Measurements from ENCODE around the gene MPL. TPM values are rescaled to one million over a fixed set of nuclear protein-coding genes. Genes with fewer than 3 reads are reported as not detected.

Gene MPL
- total RNA-seq, 2 donors from 2014 or later: 0.39 TPM; not detected in 1

DNA sequence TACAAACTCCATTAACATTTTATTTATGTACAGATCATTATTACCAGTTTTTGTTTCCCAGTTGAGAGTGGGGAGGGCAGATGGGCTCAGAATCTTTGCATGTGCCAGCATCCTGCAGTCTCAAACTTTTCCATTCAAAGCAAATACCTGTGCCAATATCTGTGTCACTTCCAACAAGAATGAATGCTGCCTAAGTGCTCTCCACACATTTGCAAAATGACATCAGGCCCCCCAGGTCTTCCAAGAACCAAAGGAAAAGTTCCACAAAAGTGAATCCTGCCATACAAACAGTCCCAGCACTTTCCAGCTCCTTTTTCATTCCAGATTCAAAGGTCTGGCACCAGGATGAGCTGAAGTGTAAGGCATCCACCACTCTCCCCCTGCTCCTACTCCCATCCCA, 38.5 kb upstream of the MPL start:
- Histone ChIP-seq H3K4me1 (peaks cover 0 to 62% of the 10 kb centered on the region in 2 donors), H3K4me3 (no peak overlapping the region), H3K27me3 (no peaks in the 10 kb centered on the region), H3K36me3 (no peaks in the 10 kb centered on the region), H3K27ac (peak overlapping the region; percentile 69 to 72), H3K9me3 (no peaks in the 10 kb centered on the region)
- TF ChIP-seq, protein P1, sequence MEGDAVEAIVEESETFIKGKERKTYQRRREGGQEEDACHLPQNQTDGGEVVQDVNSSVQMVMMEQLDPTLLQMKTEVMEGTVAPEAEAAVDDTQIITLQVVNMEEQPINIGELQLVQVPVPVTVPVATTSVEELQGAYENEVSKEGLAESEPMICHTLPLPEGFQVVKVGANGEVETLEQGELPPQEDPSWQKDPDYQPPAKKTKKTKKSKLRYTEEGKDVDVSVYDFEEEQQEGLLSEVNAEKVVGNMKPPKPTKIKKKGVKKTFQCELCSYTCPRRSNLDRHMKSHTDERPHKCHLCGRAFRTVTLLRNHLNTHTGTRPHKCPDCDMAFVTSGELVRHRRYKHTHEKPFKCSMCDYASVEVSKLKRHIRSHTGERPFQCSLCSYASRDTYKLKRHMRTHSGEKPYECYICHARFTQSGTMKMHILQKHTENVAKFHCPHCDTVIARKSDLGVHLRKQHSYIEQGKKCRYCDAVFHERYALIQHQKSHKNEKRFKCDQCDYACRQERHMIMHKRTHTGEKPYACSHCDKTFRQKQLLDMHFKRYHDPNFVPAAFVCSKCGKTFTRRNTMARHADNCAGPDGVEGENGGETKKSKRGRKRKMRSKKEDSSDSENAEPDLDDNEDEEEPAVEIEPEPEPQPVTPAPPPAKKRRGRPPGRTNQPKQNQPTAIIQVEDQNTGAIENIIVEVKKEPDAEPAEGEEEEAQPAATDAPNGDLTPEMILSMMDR (IDR thresholded peaks at IDR 0.05): no peak
- DNase-seq (ENCODE audit: low spot score): no peak

DNA sequence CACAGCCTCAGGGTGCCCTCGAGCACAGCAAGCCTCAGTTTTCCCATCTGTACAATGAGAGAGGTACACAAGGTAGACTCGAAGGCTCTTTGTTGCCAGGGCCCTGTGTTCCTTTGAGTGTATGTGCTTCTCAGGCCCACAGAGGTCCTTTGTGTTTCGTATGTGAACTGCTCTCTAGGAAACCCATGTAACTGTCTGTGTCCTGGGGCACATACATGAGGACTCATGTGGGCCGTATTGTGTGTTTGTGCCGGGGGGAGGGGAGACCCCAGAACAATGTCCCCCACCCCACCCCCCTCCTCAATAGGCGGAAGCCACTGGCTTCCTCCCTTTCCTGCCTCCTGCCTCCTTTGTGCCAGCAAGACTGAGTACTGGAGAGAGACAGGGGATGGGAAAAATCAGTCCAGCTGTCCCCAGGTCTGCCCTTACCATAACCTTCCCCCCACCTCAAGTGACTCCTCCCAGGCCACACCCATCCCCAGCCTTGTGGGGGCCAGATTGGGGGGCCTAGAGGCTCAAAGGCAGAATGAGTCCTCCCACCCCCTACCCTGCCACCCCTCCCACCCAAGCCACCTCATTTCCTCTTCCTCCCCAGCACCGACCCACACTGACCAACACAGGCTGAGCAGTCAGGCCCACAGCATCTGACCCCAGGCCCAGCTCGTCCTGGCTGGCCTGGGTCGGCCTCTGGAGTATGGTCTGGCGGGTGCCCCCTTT, 37.1 kb upstream of the MPL start, which contains the start of gene TIE1:
TSS of gene TIE1 (plus strand) at position 605 of the 717 bp plus-strand sequence. CDS start at position 695, 90 bp downstream.
- peak within 1 kb of the TSS; percentile 69 to 72 for H3K27ac ChIP-seq
- no peaks in the 10 kb centered on the region for H3K9me3 ChIP-seq
- H3K4me3 ChIP-seq: peak within 1 kb of the TSS; percentile 32 to 40
- no peak for DNase-seq (ENCODE audit: low spot score)
- TF ChIP-seq, protein P1 (IDR thresholded peaks at IDR 0.05): no peak
- no peaks in the 10 kb centered on the region for H3K27me3 ChIP-seq
- H3K36me3 ChIP-seq: no peaks in the 10 kb centered on the region
- H3K4me1 ChIP-seq: peaks cover 0 to 59% of the 10 kb centered on the region in 2 donors

DNA sequence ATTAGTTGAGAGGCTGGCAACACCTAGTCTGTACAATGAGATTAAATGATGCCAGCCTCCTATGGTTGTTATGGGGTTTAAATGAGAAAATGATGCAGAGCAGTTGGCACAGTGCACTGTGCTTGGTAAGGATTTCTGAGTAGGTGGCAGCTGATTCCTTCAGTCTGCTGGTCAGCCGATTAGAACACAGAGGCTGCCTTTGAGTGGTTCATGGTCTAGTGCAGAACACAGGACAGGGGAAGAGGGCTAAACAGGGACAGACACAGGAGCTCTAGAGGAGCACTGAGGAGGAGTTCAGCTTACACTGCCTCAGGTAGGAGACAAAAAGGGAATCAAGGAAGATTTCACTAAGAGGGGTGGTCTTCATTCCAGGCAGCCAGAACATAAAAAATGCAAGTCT, 35.4 kb upstream of the MPL start:
- Histone ChIP-seq H3K27me3 (no peaks in the 10 kb centered on the region), H3K9me3 (no peaks in the 10 kb centered on the region), H3K27ac (peak overlapping the region; percentile 69 to 72), H3K4me3 (peak overlapping the region; percentile 32 to 40), H3K4me1 (peaks cover 0 to 54% of the 10 kb centered on the region in 2 donors), H3K36me3 (no peaks in the 10 kb centered on the region)
- no peak for DNase-seq (ENCODE audit: low spot score)
- TF ChIP-seq, protein P1 (IDR thresholded peaks at IDR 0.05): no peak

DNA sequence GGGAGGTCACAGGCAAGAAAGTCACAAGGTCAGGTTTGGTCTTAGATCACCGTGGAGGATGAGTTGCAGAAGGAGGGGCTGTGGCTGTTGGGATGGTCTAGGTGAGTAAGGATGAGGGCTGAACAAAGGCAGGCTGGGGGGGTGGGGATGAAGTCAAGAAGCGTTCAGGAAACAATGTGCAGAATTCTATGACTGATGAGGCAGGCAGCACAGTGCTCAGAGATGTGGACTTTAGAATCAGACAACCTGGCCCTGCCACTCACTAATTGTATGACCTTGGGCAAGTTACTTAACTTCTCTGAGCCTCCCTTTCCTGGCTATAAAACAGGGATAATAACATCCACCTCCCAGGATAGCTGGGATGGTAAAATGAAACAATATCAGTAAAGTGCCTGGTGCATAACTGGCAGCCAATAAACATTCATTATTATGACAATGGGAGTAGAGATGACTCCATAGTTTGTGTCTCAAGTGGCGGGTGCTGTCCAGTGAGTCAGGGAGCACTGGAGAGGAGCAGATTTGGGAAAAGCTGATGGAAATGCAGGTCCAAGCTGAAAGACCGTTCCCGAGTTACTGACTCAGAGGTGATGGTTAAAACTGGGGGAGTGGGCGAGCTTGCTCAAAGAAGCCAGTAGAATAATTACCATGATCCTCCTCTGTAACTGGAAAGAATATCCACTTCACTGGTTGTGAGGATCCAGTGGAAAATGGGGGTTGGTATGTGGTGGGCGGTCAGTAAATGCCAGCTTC, 34.7 kb upstream of the MPL start:
- H3K4me3 ChIP-seq: peak overlapping the region; percentile 32 to 40
- H3K27me3 ChIP-seq: no peaks in the 10 kb centered on the region
- DNase-seq (ENCODE audit: low spot score): no peak
- TF ChIP-seq, protein P1 (IDR thresholded peaks at IDR 0.05): no peak
- H3K36me3 ChIP-seq: no peaks in the 10 kb centered on the region
- peaks cover 0 to 57% of the 10 kb centered on the region in 2 donors for H3K4me1 ChIP-seq
- H3K27ac ChIP-seq: peak overlapping the region; percentile 69 to 72
- H3K9me3 ChIP-seq: no peaks in the 10 kb centered on the region

DNA sequence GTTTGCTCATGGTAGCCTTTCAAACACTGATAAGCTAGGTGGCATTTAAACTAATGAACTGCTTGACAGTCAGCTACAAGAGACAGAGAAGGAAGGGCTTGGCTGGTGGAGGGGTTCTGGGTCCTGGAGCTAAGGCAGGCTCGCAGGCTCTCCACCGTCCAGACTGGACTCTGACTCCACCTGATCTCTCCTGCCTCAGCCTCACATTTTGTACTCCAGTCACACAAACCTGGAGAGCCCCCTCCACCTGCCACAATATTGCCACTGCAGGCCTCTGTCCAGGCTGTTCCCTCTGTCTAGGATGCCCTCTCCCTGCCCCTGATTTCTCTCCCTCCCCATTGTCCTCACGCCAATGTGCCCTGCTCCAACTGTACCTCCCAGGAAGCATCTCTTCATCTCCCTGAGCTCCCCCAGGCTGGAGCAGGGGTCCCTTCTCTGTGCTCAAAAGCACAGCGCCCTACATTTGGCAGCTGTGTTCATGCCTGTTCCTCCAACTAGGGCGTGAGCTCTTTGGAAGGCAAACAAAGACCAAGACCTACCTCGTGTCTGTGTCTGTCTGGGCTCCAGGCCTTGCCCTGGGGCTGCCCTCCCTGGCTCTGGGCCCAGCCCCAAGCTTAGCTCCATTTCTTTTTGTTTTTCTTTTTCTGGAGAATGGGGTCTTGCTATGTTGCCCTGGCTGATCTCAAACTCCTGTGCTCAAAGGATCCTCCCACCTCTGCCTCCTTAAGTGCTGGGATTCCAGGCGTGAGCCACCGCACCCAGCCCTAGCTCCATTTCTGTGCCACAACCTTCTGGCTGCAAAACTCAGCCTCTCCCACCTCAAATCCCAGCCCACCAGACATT, 33.9 kb upstream of the MPL start:
- peak overlapping the region in 1 of 2 donors; percentile 40 for H3K4me3 ChIP-seq
- no peaks in the 10 kb centered on the region for H3K9me3 ChIP-seq
- DNase-seq (ENCODE audit: low spot score): no peak
- H3K27ac ChIP-seq: peak overlapping the region; percentile 46 to 69
- TF ChIP-seq, protein P1 (IDR thresholded peaks at IDR 0.05): no peak
- no peaks in the 10 kb centered on the region for H3K27me3 ChIP-seq
- no peaks in the 10 kb centered on the region for H3K36me3 ChIP-seq
- peaks cover 0 to 57% of the 10 kb centered on the region in 2 donors for H3K4me1 ChIP-seq

Data from right atrium auricular region (tissue), 2 donors.